Endodermal cell (in vitro differentiated cells): ENCODE measurements around the gene ZNF385D. TPM values are rescaled to one million over a fixed set of nuclear protein-coding genes. Genes with fewer than 3 reads are reported as not detected.
A peak's percentile ranks its signal among the peaks of the same experiment; 100 is the strongest.

Experiments
- DNase-seq: peaks from one replicate; pipeline ENCODE4 v3.0.0-alpha.2; 2017
- H3K27ac ChIP-seq: 2 replicates; pipeline ENCODE4 v1.5.1; 2013; ENCODE audit warnings: mild to moderate bottlenecking, low read depth, low read length, moderate library complexity
- H3K27me3 ChIP-seq: 2 replicates; pipeline ENCODE4 v1.6.1; 2013; ENCODE audit warnings: mild to moderate bottlenecking, low read length, moderate library complexity; ENCODE audit not compliant: insufficient read depth, control insufficient read depth, poor library complexity, severe bottlenecking
- H3K36me3 ChIP-seq: 2 replicates; pipeline ENCODE4 v1.7.0; 2013; ENCODE audit warnings: mild to moderate bottlenecking, low read length, moderate library complexity; ENCODE audit not compliant: control insufficient read depth, insufficient read depth
- H3K4me1 ChIP-seq: one replicate; pipeline ENCODE4 v1.7.0; 2013; ENCODE audit warnings: low read length; ENCODE audit not compliant: control insufficient read depth, insufficient read depth
- H3K4me3 ChIP-seq: 2 replicates; pipeline ENCODE4 v1.5.1; 2013; ENCODE audit warnings: mild to moderate bottlenecking, low read length, moderate library complexity
- H3K9ac ChIP-seq: 2 replicates; pipeline ENCODE4 v1.6.1; 2013; ENCODE audit warnings: mild to moderate bottlenecking, low read length, moderate library complexity; ENCODE audit not compliant: poor library complexity, severe bottlenecking; ENCODE audit errors: extremely low read depth
- H3K9me3 ChIP-seq: 2 replicates; pipeline ENCODE4 v1.6.1; 2013; ENCODE audit warnings: mild to moderate bottlenecking, low read length, moderate library complexity; ENCODE audit not compliant: control insufficient read depth
- H3K27ac Mint-ChIP-seq: 2 replicates; pipeline ENCODE4 v1.8.0; 2020; ENCODE audit warnings: mixed read lengths
- H3K27me3 Mint-ChIP-seq: 2 replicates; pipeline ENCODE4 v1.8.0; 2021; ENCODE audit warnings: mild to moderate bottlenecking, mixed read lengths; ENCODE audit not compliant: insufficient read depth
- H3K36me3 Mint-ChIP-seq: 2 replicates; pipeline ENCODE4 v1.8.0; 2020; ENCODE audit warnings: low read depth, mixed read lengths
- H3K4me1 Mint-ChIP-seq: 2 replicates; pipeline ENCODE4 v1.8.0; 2020; ENCODE audit warnings: mixed read lengths
- H3K4me3 Mint-ChIP-seq: 2 replicates; pipeline ENCODE4 v1.8.0; 2020; ENCODE audit warnings: mild to moderate bottlenecking, moderate library complexity, mixed read lengths
- H3K9me3 Mint-ChIP-seq: 2 replicates; pipeline ENCODE4 v1.8.0; 2020; ENCODE audit warnings: mild to moderate bottlenecking, mixed read lengths
- CTCF ChIP-seq: fragments of 200-600 bp; sonication (generic); conservative IDR thresholded peaks from 2 replicates; pipeline ENCODE4 v1.5.0; 2021; ENCODE audit warnings: antibody characterized with exemption, mild to moderate bottlenecking
- WGBS, 2 experiments: methylation state at CpG; one replicate each; pipeline versions ENCODE4 v1.1.5 to v1.1.7; 2013; ENCODE audit warnings: missing lambda C conversion rate in 2 of 2, mixed read lengths in 1 of 2; ENCODE audit not compliant: insufficient coverage in 1 of 2, insufficient read length in 1 of 2; 5-methylcytosine and 5-hydroxymethylcytosine counted together
- total RNA-seq, 2 donors: library from RNA; stranded (reverse); fragmentation: NEBNext Ultra II Directional in 1 of 2; extraction: Animal tissue kit (Norgen Biotek cat#: 25700) in 1 of 2; gene quantifications; 2 replicates in 1 of 2; 3 replicates in 1 of 2; pipeline ENCODE4 v1.2.1, GENCODE V29; 2021

The ZNF385D gene
- total RNA-seq, 2 donors from 2014 or later = 1.1 to 3.7 TPM

- Mint-ChIP-seq H3K27ac (peak overlapping the region; percentile 45), H3K27me3 (no peaks in the 10 kb centered on the region), H3K36me3 (peaks cover 7% of the 10 kb centered on the region), H3K4me3 (no peak overlapping the region), H3K4me1 (peaks cover 27% of the 10 kb centered on the region), H3K9me3 (peaks cover 11% of the 10 kb centered on the region)
- DNase-seq = no peak
- no peaks in the 10 kb centered on the region for H3K36me3 ChIP-seq
- no peaks in the 10 kb centered on the region for H3K27me3 ChIP-seq
- H3K27ac ChIP-seq = no peak overlapping the region
- H3K4me1 ChIP-seq = peaks cover 9% of the 10 kb centered on the region
- 92% methylated on average over 2 of the region's 3 CpGs; no CpG with 5 or more reads in 1 of the 2 experiments for WGBS, 2 experiments
- no peak overlapping the region for H3K9ac ChIP-seq
- TF ChIP-seq CTCF = no peak
- H3K4me3 ChIP-seq = no peak overlapping the region
- no peaks in the 10 kb centered on the region for H3K9me3 ChIP-seq
Observed at GRCh38 chr3:21642433-21642832, 108.6 kb downstream of the ZNF385D start.

- no peak overlapping the region for H3K4me3 Mint-ChIP-seq
- Histone ChIP-seq H3K27me3 (no peaks in the 10 kb centered on the region), H3K4me1 (peaks cover 7% of the 10 kb centered on the region), H3K36me3 (no peaks in the 10 kb centered on the region), H3K9me3 (no peaks in the 10 kb centered on the region), H3K9ac (no peak overlapping the region), H3K27ac (no peak overlapping the region), H3K4me3 (no peak overlapping the region)
- peaks cover 7% of the 10 kb centered on the region for H3K36me3 Mint-ChIP-seq
- DNase-seq = no peak
- no peak for TF ChIP-seq CTCF
- peaks cover 23% of the 10 kb centered on the region for H3K4me1 Mint-ChIP-seq
- 80 to 91% methylated on average over 3 to 4 of the region's 4 CpGs for WGBS, 2 experiments
- peaks cover 11% of the 10 kb centered on the region for H3K9me3 Mint-ChIP-seq
- H3K27ac Mint-ChIP-seq = peak overlapping the region; percentile 45
- no peaks in the 10 kb centered on the region for H3K27me3 Mint-ChIP-seq
Observed at GRCh38 chr3:21641959-21642358, 109.1 kb downstream of the ZNF385D start.

- WGBS, 2 experiments = 88 to 94% methylated on average over 1 to 2 of the region's 2 CpGs
- no peak overlapping the region for H3K4me3 ChIP-seq
- Mint-ChIP-seq H3K36me3 (peaks cover 7% of the 10 kb centered on the region), H3K4me1 (peaks cover 2% of the 10 kb centered on the region), H3K27me3 (no peaks in the 10 kb centered on the region), H3K9me3 (peaks cover 11% of the 10 kb centered on the region), H3K27ac (no peak overlapping the region), H3K4me3 (no peak overlapping the region)
- H3K27me3 ChIP-seq = no peaks in the 10 kb centered on the region
- no peak overlapping the region for H3K27ac ChIP-seq
- no peaks in the 10 kb centered on the region for H3K36me3 ChIP-seq
- no peak for TF ChIP-seq CTCF
- DNase-seq = no peak
- no peaks in the 10 kb centered on the region for H3K9me3 ChIP-seq
- no peaks in the 10 kb centered on the region for H3K4me1 ChIP-seq
- H3K9ac ChIP-seq = no peak overlapping the region
Observed at GRCh38 chr3:21638488-21638887, 112.5 kb downstream of the ZNF385D start.
